Fibroblast of lung (primary cell): ENCODE results near the gene SPEF1.

Experiments used
- CTCF ChIP-seq, 2 donors: IDR thresholded peaks in 1 of 2; conservative IDR thresholded peaks in 1 of 2; 1 replicate in 1 of 2; 2 replicates in 1 of 2; pipeline ENCODE4 v1.5.1; 2011 to 2012; ENCODE audit warnings: low read length in 2 of 2, control low read depth in 1 of 2, inconsistent platforms in 1 of 2, low read depth in 1 of 2, mild to moderate bottlenecking in 1 of 2
- EZH2 ChIP-seq: IDR thresholded peaks from 2 replicates; pipeline ENCODE4 v1.5.1; 2012; ENCODE audit warnings: low read length, control low read depth, mild to moderate bottlenecking; ENCODE audit errors: missing control alignments

- no peak for TF ChIP-seq CTCF (conservative IDR thresholded peaks at IDR 0.05 in 1 of 2, IDR thresholded peaks at IDR 0.05 in 1 of 2; ENCODE audit: low read depth in 1 of 2, low read length in 2 of 2)
- TF ChIP-seq EZH2, result no peak
These were observed 20.6 kb upstream of the SPEF1 start for GRCh38 chr20:3801846-3802245.
